Inferior parietal cortex (tissue), 1 donor: ENCODE measurements around the gene LRP4.

Experiments used
- DNase-seq: peaks from one replicate; pipeline ENCODE4 v3.0.0-alpha.2; 2016; ENCODE audit errors: extremely low spot score

LRP4 gene

GRCh38 chr11:46894506-46894905 is 23.8 kb downstream of the LRP4 start:
- DNase-seq: no peak

DNA sequence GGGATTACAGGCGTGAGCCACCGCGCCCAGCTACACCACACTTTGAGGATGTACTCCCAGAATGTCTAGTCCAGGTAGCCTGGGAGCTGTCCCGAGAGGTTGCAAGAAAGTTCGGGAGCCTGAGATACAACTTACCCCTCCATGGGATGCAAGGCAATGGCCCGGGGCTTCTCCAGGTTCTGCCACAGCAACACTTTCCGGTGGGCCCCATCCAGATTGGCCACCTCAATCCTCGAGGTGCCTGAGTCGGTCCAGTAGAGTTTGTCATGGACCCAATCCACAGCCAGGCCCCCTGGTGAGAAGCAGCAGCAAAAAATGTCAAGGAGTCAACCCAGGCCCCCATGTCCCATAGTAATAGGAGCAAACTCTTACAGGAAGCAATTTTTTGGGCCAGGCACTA is 25.5 kb downstream of the LRP4 start:
- no peak for DNase-seq

- DNase-seq: no peak
Measured at GRCh38 chr11:46892109-46892508, 26.2 kb downstream of the LRP4 start.

DNA sequence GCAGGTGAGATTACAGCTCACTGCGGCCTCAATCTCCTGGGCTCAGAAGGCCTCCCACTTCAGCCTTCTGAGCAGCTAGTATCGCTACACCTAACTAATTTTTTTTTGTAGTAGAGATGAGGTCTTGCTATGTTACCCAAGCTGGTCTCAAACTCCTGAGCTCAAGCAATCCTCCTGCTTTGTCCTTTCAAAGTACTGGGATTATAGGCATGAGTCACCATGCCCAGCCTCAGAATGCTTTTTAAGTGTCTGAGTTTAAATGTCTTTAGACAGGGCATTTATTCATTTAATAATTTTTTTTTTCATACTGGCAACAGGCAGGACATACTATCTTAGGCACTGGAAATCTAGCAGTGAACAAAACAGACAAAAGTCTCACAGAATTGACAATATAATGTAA is 27.7 kb downstream of the LRP4 start:
- DNase-seq: no peak

GRCh38 chr11:46889689-46890475 is 28.5 kb downstream of the LRP4 start:
- peak; percentile 94 for DNase-seq

- DNase-seq: no peak
Measured at GRCh38 chr11:46889251-46889650, 29.1 kb downstream of the LRP4 start.

DNA sequence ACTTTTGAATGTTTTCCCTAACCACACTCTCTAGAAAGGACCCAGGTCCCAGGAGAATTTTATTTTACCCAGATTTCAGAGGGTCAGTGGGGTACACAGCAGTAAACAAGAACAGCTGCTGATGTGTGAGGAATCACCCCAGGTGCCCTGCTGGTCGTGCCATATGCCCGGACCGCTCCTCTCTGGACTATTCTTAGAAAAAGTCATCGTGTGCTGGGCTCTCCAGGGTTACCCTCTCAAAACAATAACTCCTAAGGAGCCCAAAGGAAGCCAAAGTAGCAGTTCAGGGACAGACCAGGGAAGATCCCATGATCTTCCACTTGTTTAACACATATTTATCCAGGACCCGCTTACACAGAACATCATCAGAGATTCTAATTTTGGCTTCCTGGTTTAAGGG is 29.7 kb downstream of the LRP4 start:
- DNase-seq: no peak

GRCh38 chr11:46886211-46886610 is 32.1 kb downstream of the LRP4 start:
- no peak for DNase-seq

GRCh38 chr11:46879056-46879585 is 39.2 kb downstream of the LRP4 start:
- no peak for DNase-seq

GRCh38 chr11:46877580-46877979 is 40.8 kb downstream of the LRP4 start:
- no peak for DNase-seq

DNA sequence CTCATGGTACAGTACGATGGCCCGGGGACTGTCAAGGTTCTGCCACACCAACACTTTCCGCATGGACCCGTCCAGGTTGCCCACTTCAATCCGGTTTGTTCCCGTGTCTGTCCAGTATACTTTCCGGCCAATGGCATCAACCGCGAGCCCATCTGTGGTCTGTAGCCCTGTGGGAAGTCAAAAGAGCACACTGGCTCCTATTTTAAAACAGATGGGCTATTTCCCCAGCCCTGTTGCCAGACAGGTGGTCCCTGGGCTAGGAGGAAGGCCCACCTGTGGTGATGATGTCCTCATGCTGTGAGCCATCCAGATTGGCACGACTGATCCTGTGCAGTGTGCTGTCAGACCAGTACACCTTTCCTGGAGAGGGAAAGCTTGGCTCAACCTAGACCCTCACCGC is 41.9 kb downstream of the LRP4 start:
- no peak for DNase-seq

- no peak for DNase-seq
Measured at GRCh38 chr11:46874586-46874985, 43.8 kb downstream of the LRP4 start.

- DNase-seq: no peak
Measured at GRCh38 chr11:46868912-46869311, 49.4 kb downstream of the LRP4 start.

DNA sequence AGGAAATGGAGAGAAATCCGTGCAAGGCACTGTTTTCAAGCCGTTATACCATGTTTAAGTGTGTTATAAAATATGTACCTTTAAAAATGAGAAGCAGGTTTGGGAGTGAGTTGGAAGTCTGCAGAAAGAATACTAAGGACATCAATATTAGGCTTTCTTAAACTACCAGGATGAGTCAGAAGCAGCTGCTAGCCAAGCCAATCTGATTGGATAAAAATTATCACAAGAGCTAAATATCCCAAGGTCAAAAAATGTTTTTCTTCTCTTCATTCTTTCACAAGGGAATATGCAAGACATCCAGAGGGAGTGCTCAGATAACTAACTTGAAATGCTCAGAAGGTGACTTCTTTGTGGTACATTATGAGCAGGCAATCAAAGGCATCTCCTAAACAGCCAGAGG is 53.0 kb downstream of the LRP4 start:
- DNase-seq: no peak

DNA sequence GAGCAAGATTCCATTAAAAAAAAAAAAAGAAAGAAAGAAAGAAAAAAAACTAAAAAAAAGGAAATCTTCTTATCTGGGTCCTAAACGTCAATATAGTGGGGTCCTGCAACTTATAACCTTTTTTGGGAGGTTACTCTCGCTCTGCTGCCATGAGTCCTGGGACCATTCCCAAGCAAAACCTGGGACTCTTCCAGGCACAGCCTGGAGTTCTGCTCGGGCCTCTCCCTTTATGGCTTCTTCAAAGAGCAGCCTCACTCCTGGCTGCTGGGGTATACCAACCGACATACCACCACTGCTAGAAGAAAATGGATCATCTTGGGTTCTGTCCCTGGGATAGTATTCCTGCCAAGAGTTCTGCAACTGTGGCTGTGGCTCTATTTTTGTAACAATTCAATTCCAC is 58.1 kb downstream of the LRP4 start:
- no peak for DNase-seq

GRCh38 chr11:46858920-46859546 is 59.3 kb downstream of the LRP4 start:
- DNase-seq: no peak

DNA sequence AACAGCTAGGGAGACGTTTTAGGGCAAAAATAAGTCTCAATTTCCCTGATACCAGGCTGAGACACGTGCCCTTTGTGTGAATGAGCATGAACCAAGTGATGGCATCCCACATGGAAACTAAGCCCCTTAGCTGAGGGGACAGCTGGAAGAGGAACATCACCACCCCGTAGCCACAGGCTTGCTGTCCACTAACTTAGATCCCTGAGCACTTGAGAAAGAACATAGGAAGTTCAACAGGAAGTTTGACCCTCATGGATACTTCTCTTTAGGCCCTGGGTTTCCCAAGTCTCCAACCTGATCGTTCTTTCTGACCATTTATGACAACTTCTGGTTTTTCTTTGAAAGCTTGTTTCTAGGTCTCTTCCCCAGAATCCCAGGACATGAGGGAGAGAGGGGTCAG is 60.7 kb downstream of the LRP4 start:
- no peak for DNase-seq

DNA sequence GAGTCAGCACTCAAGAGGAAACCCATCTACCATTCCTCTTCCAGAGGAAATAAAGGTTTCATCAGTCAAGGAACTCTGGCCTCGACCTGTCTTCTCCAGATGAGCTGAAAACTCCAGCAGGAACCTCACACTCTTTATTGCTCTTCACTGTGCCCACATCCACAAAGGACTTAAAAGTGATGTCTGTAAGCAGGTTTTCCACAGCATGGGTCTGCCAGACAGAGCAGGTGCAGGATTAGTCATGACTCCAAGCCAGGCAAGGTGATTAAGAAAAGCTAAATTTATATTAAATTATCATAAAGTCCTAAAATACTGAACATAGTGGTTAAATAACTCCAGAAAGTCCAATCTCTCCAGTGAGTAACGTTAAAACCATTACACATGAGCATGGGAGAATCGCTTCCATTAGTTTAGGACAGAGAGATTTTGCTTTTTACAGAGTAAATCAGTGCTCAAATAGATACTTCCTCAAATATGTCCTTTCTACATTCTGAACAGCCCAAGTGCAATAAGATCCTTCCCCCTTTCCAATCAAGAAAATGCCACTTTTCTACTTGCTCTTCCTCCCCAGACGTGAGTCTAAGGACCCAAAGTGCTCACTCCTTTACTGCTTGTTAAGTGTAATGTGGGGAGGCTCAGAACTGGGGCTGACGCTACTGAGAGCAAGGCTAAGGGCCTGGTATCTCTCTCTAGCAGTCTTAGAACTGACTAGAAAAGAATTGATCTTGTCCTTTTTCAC is 61.6 kb downstream of the LRP4 start:
- no peak for DNase-seq

DNA sequence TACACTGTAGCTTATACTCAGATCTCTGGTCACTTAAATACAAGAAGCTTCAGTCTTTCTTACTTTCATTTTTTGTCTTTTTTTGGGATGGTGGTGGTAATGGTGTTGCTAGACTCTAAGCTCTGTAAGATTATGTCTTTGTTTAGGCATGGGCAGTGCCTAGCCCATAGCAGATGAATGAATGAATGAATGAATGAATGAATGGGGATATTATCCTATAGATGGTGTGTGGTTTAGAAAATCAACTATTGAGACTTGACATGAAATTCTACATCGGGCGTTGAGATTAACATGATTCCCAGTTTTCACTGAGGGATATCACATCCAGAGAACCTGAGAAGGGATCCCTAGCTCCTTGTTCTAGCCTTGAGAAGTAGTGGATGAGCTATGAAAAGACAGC is 62.5 kb downstream of the LRP4 start:
- DNase-seq: no peak

DNA sequence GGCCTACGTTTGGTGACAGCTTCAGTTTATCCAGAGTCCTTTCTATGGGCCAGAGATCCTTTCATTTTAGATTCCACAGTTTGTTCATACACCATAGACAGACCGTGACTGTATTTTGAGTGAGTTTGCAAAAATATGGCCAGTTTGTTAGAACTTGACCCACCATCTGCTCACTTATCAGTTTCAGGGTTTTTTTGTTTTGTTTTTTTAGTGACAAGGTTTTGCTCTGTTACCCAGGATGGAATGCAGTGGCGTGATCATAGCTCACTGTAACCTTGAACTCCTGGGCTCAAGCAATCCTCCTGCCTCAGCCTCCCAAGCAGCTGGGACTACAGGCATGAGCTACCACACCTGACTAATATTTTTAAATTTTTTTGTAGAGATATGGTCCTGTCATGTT is 63.2 kb downstream of the LRP4 start:
- DNase-seq: no peak

- no peak for DNase-seq
Measured at GRCh38 chr11:46850829-46851380, 67.4 kb downstream of the LRP4 start.

DNA sequence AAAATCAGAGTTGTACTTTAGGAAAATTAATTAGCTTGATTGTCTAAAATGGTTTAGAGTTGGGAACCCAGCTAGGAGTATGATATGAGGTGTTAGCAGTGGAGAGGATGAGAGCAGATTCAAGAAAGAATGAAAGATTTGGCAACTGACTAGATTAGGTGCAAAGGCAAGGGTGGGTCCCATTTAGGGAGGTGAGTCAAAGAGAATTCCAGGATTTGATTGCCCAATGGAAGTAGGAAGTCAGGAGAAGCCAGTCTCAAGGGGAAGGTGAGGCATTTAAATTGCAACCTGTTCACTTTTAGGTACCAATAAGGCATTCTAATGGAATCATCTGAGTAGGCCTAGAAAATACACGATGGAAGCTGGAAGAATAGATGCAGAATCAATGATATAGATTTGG is 68.7 kb downstream of the LRP4 start:
- no peak for DNase-seq

DNA sequence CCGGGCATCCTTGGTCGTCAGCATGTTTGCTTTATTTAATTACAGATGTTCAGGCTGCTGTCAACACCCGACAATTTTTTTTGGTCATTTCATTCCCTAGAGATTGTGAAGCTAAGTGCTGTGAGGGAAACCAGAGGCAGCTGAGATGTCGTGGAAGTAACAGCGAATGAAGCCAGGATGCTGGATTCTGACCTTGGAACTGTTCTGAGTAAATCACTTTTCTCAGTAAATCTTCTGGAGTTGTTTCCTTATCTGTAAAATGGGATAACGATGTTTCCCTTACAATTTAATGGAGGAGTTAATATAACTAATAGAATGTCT is 71.9 kb downstream of the LRP4 start:
- DNase-seq: no peak
